H9 (cell line): ENCODE results near the gene NFATC2IP. TPM values are rescaled to one million over a fixed set of nuclear protein-coding genes. Genes with fewer than 3 reads are reported as not detected.

Experiments
- DNase-seq: peaks from one replicate; pipeline ENCODE4 v3.0.0-alpha.2; 2017
- H2AFZ ChIP-seq: one replicate; pipeline ENCODE4 v1.6.1; 2013; ENCODE audit warnings: mild to moderate bottlenecking, low read length, control low read depth, moderate library complexity
- H2AK5ac ChIP-seq: 2 replicates; pipeline ENCODE4 v1.6.1; 2013; ENCODE audit warnings: low read length, control low read depth, mixed read lengths; ENCODE audit not compliant: insufficient read length
- H2BK120ac ChIP-seq: one replicate; pipeline ENCODE4 v1.6.1; 2013; ENCODE audit warnings: low read depth, mild to moderate bottlenecking, low read length, control low read depth, inconsistent platforms; ENCODE audit not compliant: poor library complexity, severe bottlenecking
- H2BK12ac ChIP-seq: 2 replicates; pipeline ENCODE4 v1.6.1; 2013; ENCODE audit warnings: low read length, control low read depth, mixed read lengths, low read depth; ENCODE audit not compliant: insufficient read length
- H2BK15ac ChIP-seq: 2 replicates; pipeline ENCODE4 v1.6.1; 2013; ENCODE audit warnings: low read depth, low read length, control low read depth
- H2BK20ac ChIP-seq: one replicate; pipeline ENCODE4 v1.6.1; 2013; ENCODE audit warnings: low read depth, mild to moderate bottlenecking, low read length, control low read depth, inconsistent platforms; ENCODE audit not compliant: poor library complexity, severe bottlenecking
- H2BK5ac ChIP-seq: 2 replicates; pipeline ENCODE4 v1.6.1; 2013; ENCODE audit warnings: low read length, control low read depth, mixed read lengths; ENCODE audit not compliant: insufficient read length
- H3K14ac ChIP-seq: 2 replicates; pipeline ENCODE4 v1.6.1; 2013; ENCODE audit warnings: low read length, control low read depth; ENCODE audit not compliant: insufficient read depth
- H3K18ac ChIP-seq: 2 replicates; pipeline ENCODE4 v1.6.1; 2013; ENCODE audit warnings: low read depth, mild to moderate bottlenecking, mixed read lengths, low read length, control low read depth; ENCODE audit not compliant: insufficient read length
- H3K23ac ChIP-seq: 2 replicates; pipeline ENCODE4 v1.6.1; 2013; ENCODE audit warnings: low read length, control low read depth, mixed read lengths, low read depth; ENCODE audit not compliant: insufficient read length
- H3K23me2 ChIP-seq: 2 replicates; pipeline ENCODE4 v1.6.1; 2013; ENCODE audit warnings: low read depth, mild to moderate bottlenecking, mixed read lengths, low read length, control low read depth; ENCODE audit not compliant: insufficient read length, poor library complexity, severe bottlenecking
- H3K27ac ChIP-seq: 2 replicates; pipeline ENCODE4 v1.5.1; 2013; ENCODE audit warnings: low read length, control low read depth, mixed read lengths, low read depth; ENCODE audit not compliant: insufficient read length
- H3K27me3 ChIP-seq: 2 replicates; pipeline ENCODE4 v1.6.1; 2013; ENCODE audit warnings: low read length, control low read depth, inconsistent platforms; ENCODE audit not compliant: insufficient read depth
- H3K4ac ChIP-seq: 2 replicates; pipeline ENCODE4 v1.6.1; 2013; ENCODE audit warnings: low read depth, mild to moderate bottlenecking, control low read depth, inconsistent platforms, low read length, moderate library complexity
- H3K4me1 ChIP-seq: 2 replicates; pipeline ENCODE4 v1.6.1; 2013; ENCODE audit warnings: low read length, control low read depth, inconsistent platforms; ENCODE audit not compliant: insufficient read depth
- H3K4me2 ChIP-seq: 2 replicates; pipeline ENCODE4 v1.6.1; 2013; ENCODE audit warnings: low read length, control low read depth, mixed read lengths; ENCODE audit not compliant: insufficient read length, insufficient read depth
- H3K56ac ChIP-seq: 2 replicates; pipeline ENCODE4 v1.6.1; 2013; ENCODE audit warnings: low read depth, mild to moderate bottlenecking, mixed read lengths, low read length, control low read depth; ENCODE audit not compliant: insufficient read length
- H3K79me1 ChIP-seq: 2 replicates; pipeline ENCODE4 v1.6.1; 2013; ENCODE audit warnings: low read depth, mild to moderate bottlenecking, moderate library complexity, low read length, control low read depth, inconsistent platforms; ENCODE audit not compliant: insufficient read depth, poor library complexity, severe bottlenecking
- H3K79me2 ChIP-seq: 2 replicates; pipeline ENCODE4 v1.6.1; 2013; ENCODE audit warnings: low read length, control low read depth, inconsistent platforms; ENCODE audit not compliant: insufficient read depth
- H3K9ac ChIP-seq: 2 replicates; pipeline ENCODE4 v1.6.1; 2013; ENCODE audit warnings: low read length, control low read depth, mixed read lengths; ENCODE audit not compliant: insufficient read length; ENCODE audit errors: extremely low read depth
- H3K9me3 ChIP-seq: one replicate; pipeline ENCODE4 v1.6.1; 2013; ENCODE audit warnings: low read depth, low read length, inconsistent platforms; ENCODE audit not compliant: control insufficient read depth
- H3T11ph ChIP-seq: one replicate; pipeline ENCODE4 v1.6.1; 2013; ENCODE audit warnings: mild to moderate bottlenecking, low read length, control low read depth, inconsistent platforms
- H4K20me1 ChIP-seq: one replicate; pipeline ENCODE4 v1.6.1; 2013; ENCODE audit not compliant: control insufficient read depth, insufficient read length, insufficient read depth
- H4K5ac ChIP-seq: 2 replicates; pipeline ENCODE4 v1.6.1; 2013; ENCODE audit warnings: low read depth, mild to moderate bottlenecking, mixed read lengths, low read length, control low read depth; ENCODE audit not compliant: insufficient read length
- H4K8ac ChIP-seq: replicated peaks from 2 replicates; pipeline ENCODE4 v1.6.1; 2013; ENCODE audit warnings: low read length, control low read depth, mixed read lengths, low read depth; ENCODE audit not compliant: insufficient read length
- H4K91ac ChIP-seq: 2 replicates; pipeline ENCODE4 v1.6.1; 2013; ENCODE audit warnings: low read depth, mild to moderate bottlenecking, moderate library complexity, mixed read lengths, low read length, control low read depth; ENCODE audit not compliant: insufficient read length
- H3K27ac Mint-ChIP-seq, 3 experiments: 2 replicates in 2 of 3; 3 replicates in 1 of 3; pipeline ENCODE4 v1.8.0; 2020 to 2021; ENCODE audit warnings: mixed read lengths in 3 of 3, mild to moderate bottlenecking in 1 of 3, moderate library complexity in 1 of 3
- H3K27me3 Mint-ChIP-seq: 2 replicates; pipeline ENCODE4 v1.8.0; 2021; ENCODE audit warnings: low read depth, mild to moderate bottlenecking, moderate library complexity, mixed read lengths
- H3K36me3 Mint-ChIP-seq, 3 experiments: 2 replicates in 2 of 3; 3 replicates in 1 of 3; pipeline ENCODE4 v1.8.0; 2020 to 2021; ENCODE audit warnings: low read depth in 3 of 3, mixed read lengths in 3 of 3; ENCODE audit not compliant: insufficient read depth in 1 of 3
- H3K4me1 Mint-ChIP-seq, 2 experiments: 2 replicates each; pipeline ENCODE4 v1.8.0; 2020; ENCODE audit warnings: mixed read lengths in 2 of 2
- H3K4me3 Mint-ChIP-seq, 2 experiments: 2 replicates in 1 of 2; 3 replicates in 1 of 2; pipeline ENCODE4 v1.8.0; 2020 to 2021; ENCODE audit warnings: mild to moderate bottlenecking in 2 of 2, mixed read lengths in 2 of 2, moderate library complexity in 1 of 2
- H3K9me3 Mint-ChIP-seq, 2 experiments: 2 replicates in 1 of 2; 3 replicates in 1 of 2; pipeline ENCODE4 v1.8.0; 2020; ENCODE audit warnings: mild to moderate bottlenecking in 2 of 2, mixed read lengths in 2 of 2, moderate library complexity in 1 of 2
- CTCF ChIP-seq: fragments of 200-600 bp; sonication (generic); conservative IDR thresholded peaks from 3 replicates; pipeline ENCODE4 v1.8.0; 2021; ENCODE audit warnings: antibody characterized with exemption, mild to moderate bottlenecking
- WGBS: extraction: QIAGEN DNeasy Blood & Tissue Kit; methylation state at CpG from one replicate; pipeline ENCODE4 v1.1.7; 2013; ENCODE audit warnings: missing lambda C conversion rate, low lambda C conversion rate, mixed read lengths; ENCODE audit not compliant: insufficient read length; ENCODE audit errors: extremely low coverage; 5-methylcytosine and 5-hydroxymethylcytosine counted together
- total RNA-seq: library from RNA; stranded (reverse); gene quantifications from 2 replicates; pipeline ENCODE4 v1.2.1, GENCODE V29; 2021

NFATC2IP gene
- total RNA-seq, 1 experiment from 2014 or later: 73.8 TPM

GRCh38 chr16:28992496-28992895 lies 41.8 kb downstream of the NFATC2IP start:
- Histone ChIP-seq H2AFZ (no peak overlapping the region), H3K79me1 (no peaks in the 10 kb centered on the region), H2BK12ac (no peak overlapping the region), H3K18ac (no peak overlapping the region), H2BK5ac (no peak overlapping the region), H4K20me1 (no peaks in the 10 kb centered on the region), H3K4me2 (no peak overlapping the region), H2BK20ac (no peak overlapping the region), H3K4me1 (no peaks in the 10 kb centered on the region), H3K23me2 (no peaks in the 10 kb centered on the region), H4K8ac (no peak overlapping the region), H3K23ac (no peak overlapping the region), H2BK15ac (no peak overlapping the region), H3K9ac (no peak overlapping the region), H3K56ac (no peak overlapping the region), H3T11ph (no peak overlapping the region), H3K14ac (no peak overlapping the region), H3K4ac (no peak overlapping the region), H4K5ac (no peak overlapping the region), H3K79me2 (no peaks in the 10 kb centered on the region), H4K91ac (no peak overlapping the region), H3K27ac (no peak overlapping the region), H2BK120ac (no peak overlapping the region), H3K27me3 (no peaks in the 10 kb centered on the region), H2AK5ac (no peak overlapping the region), H3K9me3 (no peaks in the 10 kb centered on the region)
- Mint-ChIP-seq H3K9me3 (peaks cover 0 to 3% of the 10 kb centered on the region in 2 experiments; a peak in 1 of 5 replicates), H3K4me3 (no peak overlapping the region), H3K4me1 (no peaks in the 10 kb centered on the region), H3K27me3 (peaks cover 3% of the 10 kb centered on the region), H3K36me3 (no peaks in the 10 kb centered on the region), H3K27ac (no peak overlapping the region; a peak in 1 of 7 replicates)
- no peak for DNase-seq
- WGBS: no CpG with 5 or more reads among the region's 10 CpGs
- TF ChIP-seq CTCF: no peak
